ENCODE data around the gene RPL27. TPM values are rescaled to one million over a fixed set of nuclear protein-coding genes. Genes with fewer than 3 reads are reported as not detected.

RPL27 gene
- total RNA-seq, 1 experiment from 2014 or later = 1,565 TPM

DNA sequence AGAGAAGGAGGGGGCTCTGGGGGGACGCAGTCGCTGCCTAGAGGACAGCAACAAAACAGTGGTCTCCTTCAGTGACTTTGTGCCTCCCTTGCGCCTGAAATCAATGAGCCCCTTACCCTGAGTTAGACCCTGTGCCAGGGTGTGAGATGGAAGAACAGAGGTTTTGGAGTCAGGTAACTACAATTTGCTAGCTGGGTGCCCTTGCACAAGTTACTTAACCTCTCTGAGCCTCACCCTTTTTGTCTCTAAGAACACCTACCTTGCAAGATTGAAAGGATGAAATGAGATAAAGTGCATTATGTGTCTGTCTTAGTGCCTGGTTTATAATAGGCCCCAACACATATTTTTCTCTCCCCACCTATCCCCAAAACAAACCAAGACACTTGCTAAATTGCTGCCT, 36.7 kb downstream of the RPL27 start:
- peaks cover 10% of the 10 kb centered on the region for H3K4me1 Mint-ChIP-seq (ENCODE audit: low read depth, unreplicated experiment)
- Histone ChIP-seq H3K9me3 (no peaks in the 10 kb centered on the region), H3K4me3 (ENCODE audit: low read depth, low read length) (no peak overlapping the region), H3K36me3 (ENCODE audit: control insufficient read depth, insufficient read depth, low read length) (no peaks in the 10 kb centered on the region), H3K27me3 (replicated peaks; ENCODE audit: control insufficient read depth, insufficient read depth, low read length) (no peaks in the 10 kb centered on the region), H3K4me1 (peaks cover 12% of the 10 kb centered on the region)
- intact Hi-C loops (cut with micrococcal nuclease; ENCODE audit: unreplicated experiment) = no loop called here
- DNase-seq = no peak
- BruUV-seq (replicated peaks) = no TSS peak
- H3K27ac Mint-ChIP-seq (ENCODE audit: unreplicated experiment) = no peak overlapping the region
- ChIA-PET POLR2A (no interaction called here), CTCF (no interaction called here)
- H3K27me3 Mint-ChIP-seq (ENCODE audit: insufficient read depth, unreplicated experiment) = no peaks in the 10 kb centered on the region
- TF ChIP-seq, protein P1, sequence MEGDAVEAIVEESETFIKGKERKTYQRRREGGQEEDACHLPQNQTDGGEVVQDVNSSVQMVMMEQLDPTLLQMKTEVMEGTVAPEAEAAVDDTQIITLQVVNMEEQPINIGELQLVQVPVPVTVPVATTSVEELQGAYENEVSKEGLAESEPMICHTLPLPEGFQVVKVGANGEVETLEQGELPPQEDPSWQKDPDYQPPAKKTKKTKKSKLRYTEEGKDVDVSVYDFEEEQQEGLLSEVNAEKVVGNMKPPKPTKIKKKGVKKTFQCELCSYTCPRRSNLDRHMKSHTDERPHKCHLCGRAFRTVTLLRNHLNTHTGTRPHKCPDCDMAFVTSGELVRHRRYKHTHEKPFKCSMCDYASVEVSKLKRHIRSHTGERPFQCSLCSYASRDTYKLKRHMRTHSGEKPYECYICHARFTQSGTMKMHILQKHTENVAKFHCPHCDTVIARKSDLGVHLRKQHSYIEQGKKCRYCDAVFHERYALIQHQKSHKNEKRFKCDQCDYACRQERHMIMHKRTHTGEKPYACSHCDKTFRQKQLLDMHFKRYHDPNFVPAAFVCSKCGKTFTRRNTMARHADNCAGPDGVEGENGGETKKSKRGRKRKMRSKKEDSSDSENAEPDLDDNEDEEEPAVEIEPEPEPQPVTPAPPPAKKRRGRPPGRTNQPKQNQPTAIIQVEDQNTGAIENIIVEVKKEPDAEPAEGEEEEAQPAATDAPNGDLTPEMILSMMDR (IDR thresholded peaks at IDR 0.05; ENCODE audit: insufficient read depth in 1 of 2, low read depth in 1 of 2, low read length in 1 of 2, severe bottlenecking in 1 of 2, unreplicated experiment in 1 of 2) = no peak
- no peaks in the 10 kb centered on the region for H3K36me3 Mint-ChIP-seq (ENCODE audit: insufficient read depth, unreplicated experiment)
- H3K9me3 Mint-ChIP-seq (ENCODE audit: unreplicated experiment) = no peaks in the 10 kb centered on the region
- H3K4me3 Mint-ChIP-seq (ENCODE audit: unreplicated experiment) = no peak overlapping the region

DNA sequence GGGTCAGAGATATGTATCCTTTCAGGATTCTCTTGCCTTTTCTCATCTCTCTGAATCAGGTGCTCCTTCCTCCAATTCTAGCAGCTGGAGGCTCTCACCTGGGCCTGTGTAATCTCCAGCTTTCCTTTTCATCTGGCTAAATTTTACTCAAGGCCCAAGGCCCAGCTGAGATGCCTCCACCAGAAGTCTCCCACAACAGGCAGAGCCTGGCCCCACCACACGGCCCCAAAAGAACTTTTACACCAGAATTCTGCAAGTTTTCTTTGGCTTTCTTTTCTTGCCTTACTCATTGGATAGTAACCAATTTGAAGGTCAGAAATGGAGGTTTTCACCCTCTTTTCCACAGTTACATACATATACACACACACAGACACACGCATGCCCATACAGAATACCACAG, 41.4 kb downstream of the RPL27 start:
- Mint-ChIP-seq H3K4me3 (ENCODE audit: unreplicated experiment) (no peak overlapping the region), H3K36me3 (ENCODE audit: insufficient read depth, unreplicated experiment) (peaks cover 11% of the 10 kb centered on the region), H3K4me1 (ENCODE audit: low read depth, unreplicated experiment) (no peaks in the 10 kb centered on the region), H3K27ac (ENCODE audit: unreplicated experiment) (no peak overlapping the region), H3K27me3 (ENCODE audit: insufficient read depth, unreplicated experiment) (no peaks in the 10 kb centered on the region), H3K9me3 (ENCODE audit: unreplicated experiment) (no peaks in the 10 kb centered on the region)
- ChIA-PET CTCF (no interaction called here), POLR2A (no interaction called here)
- no peak for DNase-seq
- Histone ChIP-seq H3K36me3 (ENCODE audit: control insufficient read depth, insufficient read depth, low read length) (no peaks in the 10 kb centered on the region), H3K27me3 (replicated peaks; ENCODE audit: control insufficient read depth, insufficient read depth, low read length) (no peaks in the 10 kb centered on the region), H3K4me1 (no peaks in the 10 kb centered on the region), H3K4me3 (ENCODE audit: low read depth, low read length) (no peak overlapping the region), H3K9me3 (no peaks in the 10 kb centered on the region)
- no TSS peak for BruUV-seq (replicated peaks)
- intact Hi-C loops (cut with micrococcal nuclease; ENCODE audit: unreplicated experiment) = no loop called here
- TF ChIP-seq, protein P1 (IDR thresholded peaks at IDR 0.05; ENCODE audit: insufficient read depth in 1 of 2, low read depth in 1 of 2, low read length in 1 of 2, severe bottlenecking in 1 of 2, unreplicated experiment in 1 of 2) = no peak

DNA sequence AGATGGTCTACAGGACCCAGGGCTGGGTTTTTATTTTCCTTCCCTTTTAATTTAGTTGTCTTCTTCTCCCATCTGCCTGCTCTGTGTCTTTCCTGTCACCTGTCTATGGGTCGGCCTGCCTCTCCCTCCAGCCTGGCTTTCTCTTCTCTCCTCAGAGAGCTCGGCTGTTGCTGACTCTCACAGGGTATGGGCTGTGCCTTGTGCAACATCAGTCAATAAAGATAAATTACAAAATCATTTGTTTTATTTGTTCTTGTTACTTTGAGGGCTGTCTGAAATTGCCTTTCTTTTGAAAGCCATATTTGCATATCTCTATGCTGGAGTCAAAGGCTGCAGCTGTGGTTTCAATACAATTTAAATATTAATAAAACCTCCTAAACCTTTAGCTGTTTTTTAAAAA, 42.4 kb downstream of the RPL27 start:
- TF ChIP-seq, protein P1 (IDR thresholded peaks at IDR 0.05; ENCODE audit: insufficient read depth in 1 of 2, low read depth in 1 of 2, low read length in 1 of 2, severe bottlenecking in 1 of 2, unreplicated experiment in 1 of 2) = no peak
- CTCF ChIA-PET = no interaction called here
- Histone ChIP-seq H3K4me3 (ENCODE audit: low read depth, low read length) (no peak overlapping the region), H3K27me3 (replicated peaks; ENCODE audit: control insufficient read depth, insufficient read depth, low read length) (no peaks in the 10 kb centered on the region), H3K36me3 (ENCODE audit: control insufficient read depth, insufficient read depth, low read length) (no peaks in the 10 kb centered on the region; the same call in 1 of the 2 replicates), H3K9me3 (no peaks in the 10 kb centered on the region), H3K4me1 (no peaks in the 10 kb centered on the region)
- H3K4me1 Mint-ChIP-seq (ENCODE audit: low read depth, unreplicated experiment) = no peaks in the 10 kb centered on the region
- H3K27me3 Mint-ChIP-seq (ENCODE audit: insufficient read depth, unreplicated experiment) = no peaks in the 10 kb centered on the region
- POLR2A ChIA-PET = no interaction called here
- no TSS peak for BruUV-seq (replicated peaks)
- H3K36me3 Mint-ChIP-seq (ENCODE audit: insufficient read depth, unreplicated experiment) = peaks cover 11% of the 10 kb centered on the region
- no peak overlapping the region for H3K27ac Mint-ChIP-seq (ENCODE audit: unreplicated experiment)
- no peak for DNase-seq
- no peak overlapping the region for H3K4me3 Mint-ChIP-seq (ENCODE audit: unreplicated experiment)
- H3K9me3 Mint-ChIP-seq (ENCODE audit: unreplicated experiment) = no peaks in the 10 kb centered on the region
- intact Hi-C loops (cut with micrococcal nuclease; ENCODE audit: unreplicated experiment) = no loop called here

Data from Caco-2 (cell line).